ENCODE results near the gene TRMT10A. TPM values are rescaled to one million over a fixed set of nuclear protein-coding genes. Genes with fewer than 3 reads are reported as not detected.

Gene TRMT10A
- total RNA-seq, 1 donor from 2014 or later: 3.7 TPM

- Histone ChIP-seq H3K27ac (no peak overlapping the region), H3K9me3 (no peaks in the 10 kb centered on the region), H3K36me3 (no peaks in the 10 kb centered on the region), H3K27me3 (ENCODE audit: low read depth) (no peaks in the 10 kb centered on the region), H3K4me3 (no peak overlapping the region), H3K4me1 (no peaks in the 10 kb centered on the region)
- TF ChIP-seq CTCF (IDR thresholded peaks at IDR 0.05): no peak
- DNase-seq (no peak), ATAC-seq (no peak)
- intact Hi-C loops (cut with DNase I): no loop called here
Measured at GRCh38 chr4:99587309-99587708, 23.5 kb upstream of the TRMT10A start.

GRCh38 chr4:99586797-99587196, 23.0 kb upstream of the TRMT10A start:
- no peak for TF ChIP-seq CTCF (IDR thresholded peaks at IDR 0.05)
- no peaks in the 10 kb centered on the region for H3K27me3 ChIP-seq (ENCODE audit: low read depth)
- no peak overlapping the region for H3K27ac ChIP-seq
- H3K9me3 ChIP-seq: no peaks in the 10 kb centered on the region
- DNase-seq: no peak
- no peaks in the 10 kb centered on the region for H3K36me3 ChIP-seq
- no peak overlapping the region for H3K4me3 ChIP-seq
- no peak for ATAC-seq
- intact Hi-C loops (cut with DNase I): no loop called here
- H3K4me1 ChIP-seq: no peaks in the 10 kb centered on the region

GRCh38 chr4:99586322-99586721, 22.5 kb upstream of the TRMT10A start:
- H3K27ac ChIP-seq: no peak overlapping the region
- H3K4me1 ChIP-seq: no peaks in the 10 kb centered on the region
- no peak for ATAC-seq
- no peak for TF ChIP-seq CTCF (IDR thresholded peaks at IDR 0.05)
- intact Hi-C loops (cut with DNase I): no loop called here
- no peaks in the 10 kb centered on the region for H3K9me3 ChIP-seq
- H3K27me3 ChIP-seq (ENCODE audit: low read depth): no peaks in the 10 kb centered on the region
- no peak overlapping the region for H3K4me3 ChIP-seq
- no peaks in the 10 kb centered on the region for H3K36me3 ChIP-seq
- no peak for DNase-seq

GRCh38 chr4:99585516-99585915, 21.7 kb upstream of the TRMT10A start:
- no peak for DNase-seq
- intact Hi-C loops (cut with DNase I): no loop called here

GRCh38 chr4:99578714-99579113, 14.9 kb upstream of the TRMT10A start:
- ATAC-seq: no peak

More at GRCh38 chr4:99585516-99585915, 21.7 kb upstream of the TRMT10A start:
- TF ChIP-seq CTCF (IDR thresholded peaks at IDR 0.05): no peak
- Histone ChIP-seq H3K27me3 (ENCODE audit: low read depth) (no peaks in the 10 kb centered on the region), H3K36me3 (no peaks in the 10 kb centered on the region), H3K27ac (no peak overlapping the region), H3K4me3 (no peak overlapping the region), H3K9me3 (no peaks in the 10 kb centered on the region), H3K4me1 (no peaks in the 10 kb centered on the region)
- no peak for ATAC-seq

More at GRCh38 chr4:99578714-99579113, 14.9 kb upstream of the TRMT10A start:
- no peaks in the 10 kb centered on the region for H3K4me1 ChIP-seq
- DNase-seq: no peak
- no peak for TF ChIP-seq CTCF (IDR thresholded peaks at IDR 0.05)
- H3K27ac ChIP-seq: no peak overlapping the region
- intact Hi-C loops (cut with DNase I): no loop called here
- no peaks in the 10 kb centered on the region for H3K36me3 ChIP-seq
- no peaks in the 10 kb centered on the region for H3K27me3 ChIP-seq (ENCODE audit: low read depth)
- H3K9me3 ChIP-seq: no peaks in the 10 kb centered on the region
- no peak overlapping the region for H3K4me3 ChIP-seq

Data from lower lobe of right lung (tissue), 2 donors.